Stimulated activated CD8-positive, alpha-beta memory T cell treated with anti-CD3 and anti-CD28 coated beads, Interleukin-15, amount 100 ng/mL, for 24 hours (primary cell): Measurements from ENCODE around the gene TFDP2.
"Not testable (repeated sequence)": the region's sequence is repeated elsewhere in the genome, so short reads cannot be mapped to it uniquely, and the experiment has no call there.

ENCODE experiments used
- DNase-seq: peaks from one replicate; pipeline ENCODE4 v3.0.0-alpha.2; 2020; ENCODE audit warnings: low read depth

TFDP2 gene

GRCh38 chr3:142019794-142020320, 129.5 kb downstream of the TFDP2 start:
- no peak for DNase-seq

GRCh38 chr3:142013993-142014392, 135.4 kb downstream of the TFDP2 start:
- DNase-seq = no peak

- no peak for DNase-seq
Observed at GRCh38 chr3:142013326-142013980, 135.9 kb downstream of the TFDP2 start.

- no peak for DNase-seq
Observed at GRCh38 chr3:142009029-142009428, 140.3 kb downstream of the TFDP2 start.

GRCh38 chr3:142007710-142008399, 141.5 kb downstream of the TFDP2 start:
- DNase-seq = no peak

- not testable (repeated sequence) for DNase-seq
Observed at GRCh38 chr3:142004957-142005356, 144.4 kb downstream of the TFDP2 start.

- no peak for DNase-seq
Observed at GRCh38 chr3:142004025-142004424, 145.3 kb downstream of the TFDP2 start.

- DNase-seq = no peak
Observed at GRCh38 chr3:142003291-142003690, 146.1 kb downstream of the TFDP2 start.

- no peak for DNase-seq
Observed at GRCh38 chr3:142000325-142000870, 148.9 kb downstream of the TFDP2 start.

GRCh38 chr3:141998669-141999290, 150.6 kb downstream of the TFDP2 start:
- no peak for DNase-seq

GRCh38 chr3:141996437-141996836, 152.9 kb downstream of the TFDP2 start:
- DNase-seq = no peak

- DNase-seq = no peak
Observed at GRCh38 chr3:141994856-141995255, 154.5 kb downstream of the TFDP2 start.

GRCh38 chr3:141992512-141992911, 156.8 kb downstream of the TFDP2 start:
- DNase-seq = no peak

- no peak for DNase-seq
Observed at GRCh38 chr3:141986548-141987107, 162.7 kb downstream of the TFDP2 start.

- no peak for DNase-seq
Observed at GRCh38 chr3:141981084-141981483, 168.3 kb downstream of the TFDP2 start.

- DNase-seq = no peak
Observed at GRCh38 chr3:141979050-141979671, 170.2 kb downstream of the TFDP2 start.

- DNase-seq = not testable (repeated sequence)
Observed at GRCh38 chr3:141974777-141975176, 174.6 kb downstream of the TFDP2 start.

- no peak for DNase-seq
Observed at GRCh38 chr3:141972399-141972798, 176.9 kb downstream of the TFDP2 start.

GRCh38 chr3:141971571-141971970, 177.8 kb downstream of the TFDP2 start:
- no peak for DNase-seq

- no peak for DNase-seq
Observed at GRCh38 chr3:141969711-141970110, 179.6 kb downstream of the TFDP2 start.

- DNase-seq = no peak
Observed at GRCh38 chr3:141965471-141965870, 183.9 kb downstream of the TFDP2 start.

GRCh38 chr3:141963301-141963700, 186.0 kb downstream of the TFDP2 start:
- DNase-seq = no peak
